Endothelial cell (in vitro differentiated cells): ENCODE results near the gene CEBPA. TPM values are rescaled to one million over a fixed set of nuclear protein-coding genes. Genes with fewer than 3 reads are reported as not detected.

Source experiments
- DNase-seq: peaks from one replicate; pipeline ENCODE4 v3.0.0; 2021; ENCODE audit warnings: low spot score
- H3K27ac Mint-ChIP-seq: one replicate; pipeline ENCODE4 v1.8.0; 2021; ENCODE audit warnings: mixed read lengths, inconsistent platforms; ENCODE audit not compliant: unreplicated experiment
- H3K27me3 Mint-ChIP-seq: one replicate; pipeline ENCODE4 v1.8.0; 2021; ENCODE audit warnings: mild to moderate bottlenecking, moderate library complexity, mixed read lengths, inconsistent platforms; ENCODE audit not compliant: unreplicated experiment
- H3K36me3 Mint-ChIP-seq: one replicate; pipeline ENCODE4 v1.8.0; 2021; ENCODE audit warnings: mild to moderate bottlenecking, low read depth, mixed read lengths, inconsistent platforms; ENCODE audit not compliant: unreplicated experiment
- H3K4me1 Mint-ChIP-seq: one replicate; pipeline ENCODE4 v1.8.0; 2021; ENCODE audit warnings: mild to moderate bottlenecking, mixed read lengths, inconsistent platforms; ENCODE audit not compliant: unreplicated experiment
- H3K4me3 Mint-ChIP-seq: one replicate; pipeline ENCODE4 v1.8.0; 2021; ENCODE audit warnings: mild to moderate bottlenecking, mixed read lengths, inconsistent platforms; ENCODE audit not compliant: unreplicated experiment
- H3K9me3 Mint-ChIP-seq: one replicate; pipeline ENCODE4 v1.8.0; 2021; ENCODE audit warnings: mixed read lengths, inconsistent platforms; ENCODE audit not compliant: unreplicated experiment
- total RNA-seq: library from RNA; stranded (reverse); fragmentation: NEBNext Ultra II Directional; extraction: Animal tissue kit (Norgen Biotek cat#: 25700); gene quantifications from one replicate; pipeline ENCODE4 v1.2.1, GENCODE V29; 2021; ENCODE audit not compliant: unreplicated experiment
- TF ChIP-seq, protein P1 (sequence below): fragments of 200-600 bp; sonication (generic); IDR thresholded peaks from one replicate; pipeline ENCODE4 v1.5.0; 2021; ENCODE audit warnings: antibody characterized with exemption; ENCODE audit not compliant: unreplicated experiment

Gene CEBPA
- total RNA-seq, 1 donor from 2014 or later = 0.59 TPM

DNA sequence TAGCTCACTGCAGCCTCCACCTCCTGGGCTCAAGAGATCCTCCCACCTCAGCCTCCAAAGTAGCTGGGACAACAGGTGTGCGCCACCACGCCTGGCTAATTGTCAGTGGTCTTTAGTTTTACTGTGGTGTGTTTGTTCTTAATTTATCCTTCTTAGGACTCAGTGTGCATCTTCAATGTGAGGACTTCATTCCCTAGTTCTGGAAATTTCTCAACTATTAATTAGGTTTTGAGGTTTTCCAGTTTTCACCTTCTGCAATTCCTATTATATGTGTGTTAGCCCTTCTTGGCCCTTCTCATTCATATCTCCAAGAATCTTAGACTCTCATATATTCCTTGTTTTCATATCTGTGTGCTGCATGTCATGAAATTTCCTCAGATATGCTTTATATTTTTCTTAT lies 44.5 kb downstream of the CEBPA start:
- no peak overlapping the region for H3K27ac Mint-ChIP-seq
- no peaks in the 10 kb centered on the region for H3K27me3 Mint-ChIP-seq
- DNase-seq = no peak
- TF ChIP-seq, protein P1, sequence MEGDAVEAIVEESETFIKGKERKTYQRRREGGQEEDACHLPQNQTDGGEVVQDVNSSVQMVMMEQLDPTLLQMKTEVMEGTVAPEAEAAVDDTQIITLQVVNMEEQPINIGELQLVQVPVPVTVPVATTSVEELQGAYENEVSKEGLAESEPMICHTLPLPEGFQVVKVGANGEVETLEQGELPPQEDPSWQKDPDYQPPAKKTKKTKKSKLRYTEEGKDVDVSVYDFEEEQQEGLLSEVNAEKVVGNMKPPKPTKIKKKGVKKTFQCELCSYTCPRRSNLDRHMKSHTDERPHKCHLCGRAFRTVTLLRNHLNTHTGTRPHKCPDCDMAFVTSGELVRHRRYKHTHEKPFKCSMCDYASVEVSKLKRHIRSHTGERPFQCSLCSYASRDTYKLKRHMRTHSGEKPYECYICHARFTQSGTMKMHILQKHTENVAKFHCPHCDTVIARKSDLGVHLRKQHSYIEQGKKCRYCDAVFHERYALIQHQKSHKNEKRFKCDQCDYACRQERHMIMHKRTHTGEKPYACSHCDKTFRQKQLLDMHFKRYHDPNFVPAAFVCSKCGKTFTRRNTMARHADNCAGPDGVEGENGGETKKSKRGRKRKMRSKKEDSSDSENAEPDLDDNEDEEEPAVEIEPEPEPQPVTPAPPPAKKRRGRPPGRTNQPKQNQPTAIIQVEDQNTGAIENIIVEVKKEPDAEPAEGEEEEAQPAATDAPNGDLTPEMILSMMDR = no peak
- H3K4me1 Mint-ChIP-seq = peaks cover 16% of the 10 kb centered on the region
- no peaks in the 10 kb centered on the region for H3K36me3 Mint-ChIP-seq
- no peaks in the 10 kb centered on the region for H3K9me3 Mint-ChIP-seq
- no peak overlapping the region for H3K4me3 Mint-ChIP-seq

DNA sequence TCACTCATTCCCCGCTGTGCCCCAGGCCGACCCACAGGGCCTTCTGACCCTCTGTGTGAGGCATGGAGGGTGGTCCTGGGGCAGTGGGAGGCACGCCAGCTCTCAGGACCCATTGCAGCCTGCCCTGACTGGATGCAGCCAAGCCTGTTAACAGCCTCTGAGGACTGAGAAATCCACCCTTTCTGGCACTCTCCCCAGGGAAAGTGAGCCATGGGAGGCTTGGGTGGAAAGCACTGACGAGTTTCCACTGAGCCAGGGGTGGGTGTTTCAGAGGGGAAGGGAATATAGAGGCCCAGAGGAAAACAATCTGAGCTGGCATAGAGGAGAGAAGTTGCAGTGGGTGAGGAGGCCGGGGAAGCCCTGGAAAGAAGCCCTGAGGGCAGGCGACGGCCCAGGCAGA lies 46.1 kb downstream of the CEBPA start:
- peaks cover 10% of the 10 kb centered on the region for H3K4me1 Mint-ChIP-seq
- TF ChIP-seq, protein P1 = no peak
- DNase-seq = no peak

DNA sequence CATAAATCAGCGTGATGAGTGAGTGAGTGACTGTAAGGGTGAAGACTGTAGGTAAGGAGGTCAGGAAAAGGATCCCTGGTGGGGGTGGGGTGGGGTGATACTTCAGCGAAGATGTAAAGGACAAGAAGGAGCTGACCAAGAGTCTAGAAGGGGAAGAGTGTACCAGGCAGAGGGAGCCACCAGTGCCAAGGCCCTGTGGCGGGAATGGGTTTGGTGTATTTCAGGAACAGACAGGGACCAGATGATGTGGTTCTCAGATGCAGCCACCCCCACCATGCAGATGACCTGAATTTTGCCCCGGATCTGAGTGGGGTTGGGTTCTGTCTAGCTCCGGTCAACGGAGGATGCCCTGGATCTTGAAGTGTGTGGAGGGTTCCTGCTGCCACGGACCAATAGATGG lies 46.6 kb downstream of the CEBPA start:
- H3K4me3 Mint-ChIP-seq = no peak overlapping the region
- H3K9me3 Mint-ChIP-seq = no peaks in the 10 kb centered on the region
- TF ChIP-seq, protein P1 = no peak
- no peak overlapping the region for H3K27ac Mint-ChIP-seq
- DNase-seq = no peak
- H3K4me1 Mint-ChIP-seq = peaks cover 8% of the 10 kb centered on the region
- no peaks in the 10 kb centered on the region for H3K36me3 Mint-ChIP-seq
- no peaks in the 10 kb centered on the region for H3K27me3 Mint-ChIP-seq

More for the DNA sequence above, 46.1 kb downstream of the CEBPA start:
- H3K9me3 Mint-ChIP-seq = no peaks in the 10 kb centered on the region
- H3K27me3 Mint-ChIP-seq = no peaks in the 10 kb centered on the region
- no peak overlapping the region for H3K27ac Mint-ChIP-seq
- H3K36me3 Mint-ChIP-seq = no peaks in the 10 kb centered on the region
- no peak overlapping the region for H3K4me3 Mint-ChIP-seq

DNA sequence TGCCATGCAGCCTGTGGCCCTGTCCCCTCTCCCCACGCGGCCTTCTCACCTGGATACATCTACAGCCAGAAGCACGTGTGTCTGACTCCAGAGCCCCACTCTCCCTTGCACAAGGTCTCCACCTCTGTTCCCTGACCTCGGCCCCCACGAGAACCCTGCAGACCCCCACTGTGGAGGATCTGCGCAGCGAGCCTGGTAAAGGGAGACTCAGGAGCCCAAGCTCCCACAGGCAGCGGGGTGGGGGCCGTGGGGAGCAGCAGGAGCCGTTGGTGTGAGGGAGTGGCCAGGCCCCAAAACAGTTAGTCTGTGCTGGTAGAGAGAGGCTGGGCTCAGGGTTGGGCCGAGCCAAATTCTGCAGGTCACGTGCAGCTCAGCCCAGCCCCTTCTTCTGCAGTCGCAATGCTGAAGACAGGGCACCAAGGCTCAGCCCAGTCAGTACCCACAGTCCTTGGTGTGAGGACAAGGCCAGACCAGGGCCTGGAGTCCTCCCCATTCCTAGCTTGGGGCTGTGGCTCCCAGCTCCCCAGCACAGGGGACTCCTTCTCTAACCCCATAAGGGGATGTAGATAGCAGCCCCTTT lies 48.0 kb downstream of the CEBPA start:
- DNase-seq = no peak
- Mint-ChIP-seq H3K27me3 (no peaks in the 10 kb centered on the region), H3K4me1 (no peaks in the 10 kb centered on the region), H3K27ac (no peak overlapping the region), H3K9me3 (no peaks in the 10 kb centered on the region), H3K36me3 (no peaks in the 10 kb centered on the region), H3K4me3 (no peak overlapping the region)
- TF ChIP-seq, protein P1 = no peak

DNA sequence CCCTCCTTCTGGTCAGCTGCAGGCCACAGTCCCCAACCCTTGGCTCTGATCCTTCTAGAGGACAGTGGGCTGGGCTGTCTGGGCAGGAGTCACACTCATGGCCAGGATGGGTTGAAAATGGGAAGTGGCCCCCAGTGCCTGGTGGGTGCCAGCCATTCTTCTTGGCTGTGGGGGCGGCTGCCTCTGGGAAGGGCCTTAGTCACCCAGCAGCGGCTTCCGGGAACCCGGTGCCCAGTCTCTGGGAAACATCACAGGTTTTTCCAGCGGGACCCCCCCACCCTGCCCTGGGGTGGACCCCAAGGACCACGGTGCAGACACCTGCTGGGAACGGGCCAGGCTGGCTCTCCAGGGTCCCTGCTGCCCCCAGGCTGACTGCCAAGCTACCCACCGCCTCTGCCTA lies 49.4 kb downstream of the CEBPA start:
- Mint-ChIP-seq H3K9me3 (no peaks in the 10 kb centered on the region), H3K27ac (no peak overlapping the region), H3K4me1 (no peaks in the 10 kb centered on the region), H3K4me3 (no peak overlapping the region), H3K36me3 (no peaks in the 10 kb centered on the region), H3K27me3 (peaks cover under 1% of the 10 kb centered on the region)
- no peak for DNase-seq
- TF ChIP-seq, protein P1 = no peak
